ENCODE results near the gene UNC5C.

DNA sequence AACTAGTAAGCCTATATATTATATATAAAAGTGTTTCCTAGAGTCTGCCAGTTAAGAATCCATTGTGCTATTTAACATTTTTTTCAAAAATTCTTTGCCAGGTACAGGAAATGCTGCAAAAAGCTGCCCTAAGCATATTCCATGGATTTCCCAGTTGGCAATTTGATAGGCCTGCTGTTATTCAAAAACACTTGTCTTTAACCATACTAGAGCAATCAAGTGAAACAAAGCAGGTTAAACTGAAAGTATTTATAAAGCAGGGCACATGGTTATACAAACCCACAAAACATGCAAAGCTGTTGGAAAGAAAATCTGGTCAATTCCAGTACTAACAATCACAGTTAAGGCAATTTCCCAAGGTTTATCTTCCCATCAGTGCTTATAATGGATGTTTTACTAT, 159.9 kb downstream of the UNC5C start:
- no peak for TF ChIP-seq EP300 (IDR thresholded peaks at IDR 0.05)
- TF ChIP-seq POLR2AphosphoS5 (IDR thresholded peaks at IDR 0.05): no peak
- no peak for TF ChIP-seq CTCF (IDR thresholded peaks at IDR 0.05)
